Measurements from ENCODE around the gene SP9. TPM values are rescaled to one million over a fixed set of nuclear protein-coding genes. Genes with fewer than 3 reads are reported as not detected.
"Not testable (repeated sequence)": the region's sequence is repeated elsewhere in the genome, so short reads cannot be mapped to it uniquely, and the experiment has no call there.

The SP9 gene
- total RNA-seq, 4 donors from 2014 or later, result not detected

GRCh38 chr2:174344716-174345461 is 10.1 kb downstream of the SP9 start:
- H3K27me3 ChIP-seq, result peaks cover 36 to 49% of the 10 kb centered on the region in 2 donors

GRCh38 chr2:174350018-174350417 is 15.3 kb downstream of the SP9 start:
- Histone ChIP-seq H3K4me1 (no peaks in the 10 kb centered on the region), H3K36me3 (no peaks in the 10 kb centered on the region)
- intact Hi-C loops (cut with DNase I; ENCODE audit: low total_unique reads), result no loop called here

More at GRCh38 chr2:174344716-174345461, 10.1 kb downstream of the SP9 start:
- no peak for DNase-seq
- intact Hi-C loops (cut with DNase I; ENCODE audit: low total_unique reads), result loop anchor here (5.0 kb wide), 1 partner anchor 943 kb away; no protein-coding TSS in a partner anchor
- no peaks in the 10 kb centered on the region for H3K9me3 ChIP-seq
- no peaks in the 10 kb centered on the region for H3K36me3 ChIP-seq
- no peak for TF ChIP-seq POLR2A (IDR thresholded peaks at IDR 0.05)
- no peak for TF ChIP-seq CTCF (IDR thresholded peaks at IDR 0.05)
- no peak overlapping the region for H3K27ac ChIP-seq
- H3K4me1 ChIP-seq, result peaks cover 0 to 4% of the 10 kb centered on the region in 2 donors
- no peak overlapping the region for H3K4me3 ChIP-seq

GRCh38 chr2:174350593-174351181 is 15.9 kb downstream of the SP9 start:
- no peaks in the 10 kb centered on the region for H3K36me3 ChIP-seq
- no peaks in the 10 kb centered on the region for H3K4me1 ChIP-seq
- H3K27ac ChIP-seq, result no peak overlapping the region
- no peak for DNase-seq
- H3K4me3 ChIP-seq, result no peak overlapping the region
- H3K27me3 ChIP-seq, result no peaks in the 10 kb centered on the region
- TF ChIP-seq POLR2A (IDR thresholded peaks at IDR 0.05) (no peak), CTCF (IDR thresholded peaks at IDR 0.05) (no peak)
- intact Hi-C loops (cut with DNase I; ENCODE audit: low total_unique reads), result no loop called here
- no peaks in the 10 kb centered on the region for H3K9me3 ChIP-seq

More at GRCh38 chr2:174350018-174350417, 15.3 kb downstream of the SP9 start:
- no peak for DNase-seq
- Histone ChIP-seq H3K4me3 (no peak overlapping the region), H3K27ac (no peak overlapping the region), H3K9me3 (no peaks in the 10 kb centered on the region), H3K27me3 (peaks cover 0 to under 1% of the 10 kb centered on the region in 2 donors)
- TF ChIP-seq POLR2A (IDR thresholded peaks at IDR 0.05), result no peak
- no peak for TF ChIP-seq CTCF (IDR thresholded peaks at IDR 0.05)

GRCh38 chr2:174353004-174353403 is 18.2 kb downstream of the SP9 start:
- Histone ChIP-seq H3K27me3 (no peaks in the 10 kb centered on the region), H3K4me1 (no peaks in the 10 kb centered on the region), H3K9me3 (no peaks in the 10 kb centered on the region), H3K4me3 (no peak overlapping the region), H3K27ac (no peak overlapping the region), H3K36me3 (no peaks in the 10 kb centered on the region)
- intact Hi-C loops (cut with DNase I; ENCODE audit: low total_unique reads), result no loop called here
- no peak for TF ChIP-seq CTCF (IDR thresholded peaks at IDR 0.05)
- no peak for TF ChIP-seq POLR2A (IDR thresholded peaks at IDR 0.05)
- DNase-seq, result no peak

- H3K4me1 ChIP-seq, result no peaks in the 10 kb centered on the region
- no peaks in the 10 kb centered on the region for H3K9me3 ChIP-seq
- no peak for DNase-seq
- no peak for TF ChIP-seq POLR2A (IDR thresholded peaks at IDR 0.05)
- TF ChIP-seq CTCF (IDR thresholded peaks at IDR 0.05), result no peak
- no peak overlapping the region for H3K27ac ChIP-seq
- no peaks in the 10 kb centered on the region for H3K36me3 ChIP-seq
- H3K4me3 ChIP-seq, result no peak overlapping the region
- H3K27me3 ChIP-seq, result no peaks in the 10 kb centered on the region
- intact Hi-C loops (cut with DNase I; ENCODE audit: low total_unique reads), result no loop called here
These were observed 21.6 kb downstream of the SP9 start for GRCh38 chr2:174356347-174356746.

GRCh38 chr2:174359663-174360062 is 24.9 kb downstream of the SP9 start:
- H3K36me3 ChIP-seq; intact Hi-C loops (cut with DNase I; ENCODE audit: low total_unique reads); H3K27ac ChIP-seq; DNase-seq; H3K9me3 ChIP-seq; H3K4me3 ChIP-seq; H3K27me3 ChIP-seq; H3K4me1 ChIP-seq: not testable (repeated sequence)
